HG03139 (cell line): ENCODE results near the gene PHTF2.
"Not testable (repeated sequence)": the region's sequence is repeated elsewhere in the genome, so short reads cannot be mapped to it uniquely, and the experiment has no call there.

Experiments
- ATAC-seq: cut with Tn5 transposase; IDR thresholded peaks from one replicate; pipeline ENCODE4 v1.9.1; 2021; ENCODE audit not compliant: unreplicated experiment

PHTF2 gene

GRCh38 chr7:77873416-77874327 is 75.1 kb downstream of the PHTF2 start:
- ATAC-seq, result not testable (repeated sequence)

DNA sequence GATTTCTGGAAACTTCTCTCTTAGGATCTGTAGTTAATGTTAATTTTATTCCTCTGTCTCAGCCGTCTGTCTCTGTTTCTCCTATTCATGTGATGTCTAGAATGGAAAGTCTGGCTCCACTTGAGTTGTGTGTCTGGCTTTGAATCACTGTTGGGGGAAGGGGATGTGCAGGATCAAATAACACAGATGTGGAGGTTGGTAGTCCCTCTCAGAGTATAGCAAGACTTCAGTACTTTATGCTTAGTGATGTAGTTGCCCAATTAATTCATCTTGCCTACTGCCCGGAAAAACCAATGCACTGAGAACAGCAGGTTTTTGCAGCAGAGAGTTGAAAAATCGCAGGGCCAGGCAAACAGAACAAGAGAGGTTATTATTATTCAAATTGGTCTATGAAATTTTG is 79.2 kb downstream of the PHTF2 start:
- no peak for ATAC-seq

DNA sequence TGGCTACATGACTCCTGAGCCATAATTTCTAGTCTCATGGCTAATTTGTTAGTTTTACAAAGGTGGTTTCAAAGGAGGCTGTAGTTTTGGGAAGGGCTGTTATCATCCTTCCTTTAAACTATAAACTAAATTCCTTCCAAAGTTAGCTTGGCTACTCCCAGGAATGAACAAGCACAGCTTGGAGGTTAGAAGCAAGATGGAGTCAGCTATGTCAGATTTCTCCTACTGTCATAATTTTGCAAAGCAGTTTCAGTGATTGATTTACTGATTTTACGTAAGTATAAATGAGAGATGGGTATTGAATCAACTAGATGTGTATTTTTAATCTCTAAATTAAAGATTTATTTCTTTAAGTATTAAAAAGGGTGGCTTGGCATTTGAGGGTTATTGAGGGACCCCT is 79.9 kb downstream of the PHTF2 start:
- ATAC-seq, result no peak

GRCh38 chr7:77879272-77879671 is 80.7 kb downstream of the PHTF2 start:
- ATAC-seq, result no peak

GRCh38 chr7:77881871-77882270 is 83.3 kb downstream of the PHTF2 start:
- ATAC-seq, result no peak

DNA sequence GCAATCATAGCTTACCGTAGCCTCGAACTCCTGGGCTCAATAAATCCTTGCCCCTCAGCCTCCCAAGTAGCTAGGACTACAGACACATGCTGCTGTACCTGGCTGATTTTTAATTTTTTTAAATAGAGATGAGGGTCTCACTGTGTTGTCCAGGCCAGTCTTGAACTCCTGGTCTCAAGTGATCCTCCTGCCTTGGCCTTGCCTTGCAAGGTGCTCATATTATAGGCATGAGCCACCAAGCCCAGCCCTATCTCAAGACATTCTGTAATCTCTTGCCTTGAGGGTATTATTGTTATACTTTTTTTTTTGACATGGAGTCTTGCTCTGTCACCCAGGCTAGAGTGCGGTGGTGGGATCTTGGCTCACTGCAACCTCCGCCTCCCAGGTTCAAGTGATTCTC is 86.6 kb downstream of the PHTF2 start:
- no peak for ATAC-seq

DNA sequence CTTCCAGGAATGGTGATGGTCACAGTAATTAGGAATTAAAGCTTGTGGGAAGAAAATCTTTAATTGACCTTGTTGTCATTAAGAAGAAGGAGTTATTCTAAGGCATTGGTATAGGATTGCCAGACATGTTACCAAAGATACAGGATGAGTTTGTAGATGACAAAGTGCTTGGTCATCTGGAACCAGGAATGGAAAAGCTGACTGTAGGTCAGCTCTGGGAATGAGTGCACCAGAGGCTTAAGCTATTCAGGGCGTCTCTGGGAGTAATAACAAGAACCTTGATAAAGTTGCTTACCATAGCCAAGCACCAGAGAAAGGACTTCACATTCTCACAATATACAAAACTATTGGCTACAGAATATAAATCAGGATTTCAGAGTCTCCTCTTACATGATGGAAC is 89.0 kb downstream of the PHTF2 start:
- no peak for ATAC-seq

DNA sequence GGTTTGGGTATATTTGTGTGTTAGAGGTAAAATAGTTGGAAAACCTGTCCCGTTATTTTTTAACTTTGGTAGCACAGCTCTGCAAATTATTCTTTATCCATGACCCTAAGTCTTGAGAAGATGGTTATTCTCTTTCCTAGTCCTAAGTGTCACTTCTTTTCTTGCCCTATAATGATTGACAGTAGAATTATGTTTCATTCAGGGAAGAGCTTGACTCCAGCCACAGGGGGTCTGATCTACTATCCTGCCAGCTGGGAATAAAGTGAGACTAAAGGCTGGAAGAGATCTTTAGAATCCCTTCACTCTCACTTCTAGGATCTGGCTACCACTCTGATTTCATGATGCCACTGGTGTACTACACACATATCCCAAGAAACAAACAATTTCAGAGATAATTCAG is 90.4 kb downstream of the PHTF2 start:
- no peak for ATAC-seq

GRCh38 chr7:77893813-77894212 is 95.2 kb downstream of the PHTF2 start:
- no peak for ATAC-seq

GRCh38 chr7:77894574-77895091 is 96.1 kb downstream of the PHTF2 start:
- no peak for ATAC-seq

DNA sequence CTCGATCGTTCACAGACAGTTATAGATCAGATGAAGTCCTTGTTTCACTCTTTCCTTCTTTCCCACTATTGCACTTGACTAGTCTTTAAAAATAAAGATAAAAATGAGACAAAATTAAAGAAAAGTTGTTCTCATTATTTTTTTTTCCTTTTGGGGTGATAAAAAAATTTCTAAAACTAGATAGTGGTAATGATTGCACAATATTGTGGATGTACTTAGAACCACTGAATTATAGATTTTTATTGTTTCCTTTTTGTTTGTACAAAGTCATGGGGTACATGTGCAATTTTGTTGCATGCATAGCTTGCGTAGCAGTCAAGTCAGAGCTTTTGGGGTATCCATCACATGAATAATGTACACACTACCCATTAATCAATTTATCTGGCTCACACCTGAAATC is 97.3 kb downstream of the PHTF2 start:
- ATAC-seq, result no peak

- ATAC-seq, result no peak
These were observed 98.5 kb downstream of the PHTF2 start for GRCh38 chr7:77897004-77897547.

- ATAC-seq, result no peak
These were observed 100.9 kb downstream of the PHTF2 start for GRCh38 chr7:77899516-77899915.

- ATAC-seq, result no peak
These were observed 105.0 kb downstream of the PHTF2 start for GRCh38 chr7:77903597-77903996.

DNA sequence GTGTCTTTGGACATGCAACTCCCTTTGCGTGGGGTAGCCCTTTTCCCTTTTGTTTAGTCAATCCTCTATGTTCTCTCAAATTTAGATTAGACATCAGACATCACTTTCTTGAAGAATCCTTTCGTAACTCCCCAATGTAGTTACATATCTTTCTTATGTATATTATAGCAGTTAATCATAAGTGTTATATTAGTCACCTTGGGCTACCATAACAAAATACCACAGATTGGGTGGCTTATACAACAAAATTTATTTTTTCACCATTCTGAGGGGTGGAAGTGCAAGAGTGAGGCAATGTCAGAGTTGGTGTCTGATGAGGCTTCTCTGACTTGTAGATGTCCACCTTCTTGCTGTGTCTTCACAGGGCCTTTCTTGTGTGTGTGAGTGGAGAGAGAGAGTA is 105.7 kb downstream of the PHTF2 start:
- no peak for ATAC-seq

- no peak for ATAC-seq
These were observed 108.7 kb downstream of the PHTF2 start for GRCh38 chr7:77907281-77907680.

DNA sequence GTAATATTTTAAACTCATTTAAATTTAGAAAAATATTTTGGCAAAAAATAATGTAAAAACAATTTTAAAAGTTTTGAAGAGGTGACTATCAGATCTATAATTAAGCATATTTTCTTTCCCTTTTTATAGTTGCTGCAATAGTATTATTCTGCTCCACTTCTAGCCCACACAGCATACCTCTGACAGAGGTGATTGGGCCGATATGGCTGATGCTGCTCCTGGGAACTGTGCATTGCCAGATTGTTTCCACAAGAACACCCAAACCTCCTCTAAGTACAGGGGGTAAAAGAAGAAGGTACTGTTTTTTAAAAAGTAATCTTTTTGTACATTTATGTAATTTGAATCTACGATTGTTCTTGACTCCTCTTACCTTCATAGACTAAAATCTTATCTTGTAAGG is 110.1 kb downstream of the PHTF2 start:
- ATAC-seq, result no peak

DNA sequence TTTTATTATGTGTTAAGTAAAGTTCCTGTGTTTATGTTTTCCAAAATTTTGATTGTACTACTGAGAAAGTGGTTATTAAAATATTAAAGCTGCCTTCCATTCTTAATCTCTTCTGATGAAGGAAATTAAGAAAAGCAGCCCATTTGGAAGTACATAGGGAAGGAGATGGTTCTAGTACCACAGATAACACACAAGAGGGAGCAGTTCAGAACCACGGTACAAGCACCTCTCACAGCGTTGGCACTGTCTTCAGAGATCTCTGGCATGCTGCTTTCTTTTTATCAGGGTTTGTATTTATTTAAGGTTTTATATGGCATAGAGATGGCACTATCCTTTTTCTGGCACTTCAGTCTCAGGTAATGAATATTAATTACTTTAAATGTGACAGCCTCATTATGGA is 111.6 kb downstream of the PHTF2 start:
- ATAC-seq, result no peak

DNA sequence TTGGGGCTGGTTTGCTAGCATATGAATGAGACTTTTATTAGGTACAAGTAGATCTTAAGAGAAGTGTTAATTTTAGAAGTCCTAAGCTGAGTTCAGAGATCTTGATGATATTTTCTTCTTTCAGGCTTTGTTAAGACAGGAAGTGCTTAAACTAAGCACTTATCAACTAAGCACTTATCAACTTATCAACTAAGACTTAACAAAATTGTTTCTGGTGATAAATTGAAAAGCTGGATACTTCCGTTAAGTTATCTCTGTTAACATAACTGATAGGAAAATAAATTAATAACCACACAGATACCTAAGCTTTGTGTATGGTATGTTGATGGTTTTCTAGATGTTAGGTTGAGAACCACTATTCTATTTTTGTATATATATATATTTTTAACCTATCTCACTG is 113.7 kb downstream of the PHTF2 start:
- ATAC-seq, result no peak

- ATAC-seq, result no peak
These were observed 115.5 kb downstream of the PHTF2 start for GRCh38 chr7:77913977-77914607.

- no peak for ATAC-seq
These were observed 119.1 kb downstream of the PHTF2 start for GRCh38 chr7:77917500-77918262.
